GM19023 (cell line): ENCODE results near the gene IQCM.

Source experiments
- ATAC-seq: cut with Tn5 transposase; IDR thresholded peaks from one replicate; pipeline ENCODE4 v1.9.1; 2021; ENCODE audit warnings: mild to moderate bottlenecking, moderate library complexity; ENCODE audit not compliant: unreplicated experiment

IQCM gene

GRCh38 chr4:149711593-149712365, 103.9 kb downstream of the IQCM start:
- ATAC-seq, result no peak

DNA sequence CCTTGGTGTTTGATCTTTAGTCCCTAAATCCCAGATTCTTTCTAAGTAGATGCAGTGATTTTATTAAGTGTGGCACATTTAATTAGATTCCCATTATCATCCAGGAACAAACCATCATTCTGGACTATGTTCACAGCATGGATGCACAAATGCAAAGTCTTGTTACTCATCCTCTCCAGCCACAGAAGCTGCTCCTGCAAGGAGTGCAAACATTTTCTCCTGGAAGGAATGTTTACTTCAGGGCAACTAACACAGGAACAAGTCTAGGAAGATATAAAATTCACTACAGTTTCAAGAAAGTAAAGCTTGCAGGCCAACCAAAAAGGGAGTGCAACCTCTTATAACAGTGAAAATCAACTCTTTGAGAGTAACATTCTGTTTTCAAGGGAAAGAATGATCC, 106.0 kb downstream of the IQCM start:
- ATAC-seq, result no peak

DNA sequence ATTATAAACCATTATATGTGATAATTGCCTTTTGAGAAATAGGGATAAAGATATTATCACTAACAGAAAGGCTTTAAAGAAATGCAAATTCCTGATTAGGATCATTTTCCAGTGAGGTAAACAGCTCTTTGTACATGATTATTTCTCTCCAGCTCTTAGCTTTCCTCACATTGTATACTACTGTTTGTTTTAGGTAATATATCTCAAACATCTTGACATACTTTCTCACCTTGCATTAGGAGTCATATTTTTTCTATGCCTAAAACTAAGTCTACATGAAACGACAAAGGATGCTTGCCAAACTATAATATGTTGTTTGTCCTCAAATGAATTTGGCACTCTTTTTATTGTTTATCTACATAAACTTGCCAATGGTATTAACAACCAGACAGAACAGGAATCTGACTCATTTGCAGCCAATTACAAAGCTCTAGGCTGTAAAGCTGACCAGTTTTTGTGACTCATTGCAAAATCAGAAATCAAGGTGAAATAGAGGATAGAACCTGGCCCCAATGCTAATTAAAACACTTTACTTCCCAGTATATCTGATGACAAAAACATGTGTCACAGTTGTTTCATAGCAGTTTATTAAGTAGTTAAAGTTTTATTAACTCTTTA, 107.0 kb downstream of the IQCM start:
- no peak for ATAC-seq

GRCh38 chr4:149707862-149708261, 107.8 kb downstream of the IQCM start:
- ATAC-seq, result no peak

DNA sequence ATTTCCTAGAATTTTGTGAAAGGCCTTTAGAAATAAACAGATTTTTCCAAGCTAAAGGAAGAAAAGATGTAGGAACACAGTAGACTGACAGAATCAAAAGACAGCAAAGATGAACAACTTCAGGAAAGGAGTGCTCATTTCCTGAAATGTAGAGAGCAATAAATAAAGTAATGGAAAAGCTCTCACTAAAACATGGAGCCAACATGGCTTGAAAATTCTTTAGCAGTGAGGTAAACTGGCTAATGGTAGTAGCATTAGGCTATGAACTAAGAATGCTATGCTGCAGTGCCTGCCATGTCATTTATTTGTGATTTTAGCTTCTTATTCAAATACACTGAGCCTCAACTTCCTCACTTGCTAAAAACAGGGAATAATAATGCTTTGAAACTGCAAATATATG, 108.7 kb downstream of the IQCM start:
- no peak for ATAC-seq

DNA sequence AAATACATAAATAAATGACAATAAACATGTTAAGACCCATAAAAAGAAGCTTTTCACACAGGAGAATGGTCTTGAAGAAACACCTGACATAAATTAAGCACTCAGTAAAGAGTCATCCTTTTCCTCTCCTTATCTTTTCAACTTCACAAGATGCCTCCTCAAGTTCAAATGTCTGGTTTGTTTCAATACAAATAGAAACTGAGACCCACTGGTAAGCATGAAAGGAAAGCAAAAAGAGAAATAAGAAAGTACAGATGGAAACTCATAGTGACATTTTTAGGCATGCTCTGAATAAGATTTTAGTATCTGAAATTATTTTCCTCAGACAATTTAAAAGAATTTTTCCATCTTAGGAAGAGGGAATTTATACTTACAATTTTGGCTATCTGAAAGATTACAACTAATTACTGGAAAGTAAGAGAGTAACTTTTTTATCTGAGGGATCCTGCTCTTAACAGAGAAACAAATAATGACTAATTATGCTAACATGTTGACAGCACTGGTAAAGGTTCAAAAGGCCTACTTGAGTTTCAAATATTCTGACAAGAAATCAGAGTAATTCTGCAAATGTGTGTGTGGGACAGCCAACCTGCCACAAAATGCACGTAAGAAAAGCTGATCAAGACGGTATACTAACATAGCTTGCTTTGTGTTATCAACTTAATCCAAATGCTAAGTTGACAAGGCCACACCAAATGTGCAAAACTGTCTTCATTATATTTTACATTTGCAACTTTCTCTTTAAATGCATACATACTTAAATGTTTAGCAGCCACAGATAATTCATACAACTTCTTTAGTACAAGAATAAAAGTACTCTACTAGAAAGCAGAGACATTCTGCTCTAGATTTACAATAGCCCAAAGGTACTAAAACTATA, 113.0 kb downstream of the IQCM start:
- no peak for ATAC-seq

GRCh38 chr4:149701435-149702156, 114.0 kb downstream of the IQCM start:
- ATAC-seq, result no peak

GRCh38 chr4:149700272-149700671, 115.4 kb downstream of the IQCM start:
- no peak for ATAC-seq

GRCh38 chr4:149699642-149700041, 116.0 kb downstream of the IQCM start:
- no peak for ATAC-seq

DNA sequence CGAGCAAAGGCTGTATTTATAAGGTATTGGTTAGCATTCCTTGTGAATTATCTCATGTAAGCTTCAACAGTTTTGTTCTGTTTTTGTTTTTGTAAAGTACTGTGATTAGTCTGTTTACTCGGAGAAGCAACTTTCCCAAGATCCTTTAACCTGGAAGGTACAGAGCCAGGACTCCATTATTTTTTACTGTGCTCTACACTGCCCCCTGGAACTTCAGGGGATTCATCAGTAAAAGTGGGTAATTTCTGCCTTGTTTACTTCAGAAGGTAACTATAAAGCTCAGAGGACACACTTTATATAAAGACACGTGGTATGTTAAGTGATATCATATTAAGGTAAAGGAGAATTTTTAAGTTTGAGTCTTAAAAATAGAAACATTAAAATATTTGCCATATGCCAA, 124.9 kb downstream of the IQCM start:
- no peak for ATAC-seq

- ATAC-seq, result no peak
Measured at GRCh38 chr4:149684516-149684915, 131.1 kb downstream of the IQCM start.

DNA sequence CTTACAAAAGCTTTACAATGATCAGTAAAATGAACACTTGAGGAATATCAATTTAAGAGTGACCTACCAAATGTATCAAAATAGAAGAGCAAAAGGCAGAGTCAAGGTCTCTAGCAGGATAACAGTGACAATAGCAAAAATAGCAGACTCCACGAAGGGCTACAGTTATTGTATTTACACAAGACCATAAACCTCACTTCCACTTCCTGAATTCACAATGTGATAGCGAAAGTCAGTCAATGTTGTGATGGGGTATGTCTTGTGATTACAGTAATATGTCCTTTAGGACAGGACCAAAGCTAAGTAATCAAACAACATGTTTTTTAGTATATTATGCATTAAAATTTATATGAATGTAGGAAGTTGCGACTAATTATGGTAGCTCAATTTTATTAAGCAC, 139.6 kb downstream of the IQCM start:
- peak; percentile 81 for ATAC-seq

GRCh38 chr4:149645790-149646189, 169.9 kb downstream of the IQCM start:
- no peak for ATAC-seq

- no peak for ATAC-seq
Measured at GRCh38 chr4:149638073-149638472, 177.6 kb downstream of the IQCM start.

GRCh38 chr4:149634368-149634767, 181.3 kb downstream of the IQCM start:
- ATAC-seq, result no peak

DNA sequence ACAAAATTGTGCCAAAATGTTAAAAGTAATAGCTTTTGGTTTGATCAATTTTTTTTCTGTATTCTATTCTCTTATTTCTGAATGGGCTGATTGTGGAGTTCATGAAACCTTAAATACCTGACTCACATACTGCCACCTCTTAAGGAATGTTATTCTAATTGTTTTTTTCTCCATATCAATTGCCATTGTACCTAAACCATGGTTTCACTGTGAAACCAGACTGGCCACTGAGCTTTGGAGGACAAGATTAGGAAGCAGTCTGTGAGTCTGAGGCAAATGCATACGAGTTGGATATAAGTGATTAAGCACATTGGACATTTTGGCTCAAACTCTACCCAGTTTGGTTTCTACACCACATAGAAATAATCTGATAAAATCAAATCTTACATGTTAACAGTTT, 184.0 kb downstream of the IQCM start:
- no peak for ATAC-seq

GRCh38 chr4:149630064-149630463, 185.6 kb downstream of the IQCM start:
- no peak for ATAC-seq

DNA sequence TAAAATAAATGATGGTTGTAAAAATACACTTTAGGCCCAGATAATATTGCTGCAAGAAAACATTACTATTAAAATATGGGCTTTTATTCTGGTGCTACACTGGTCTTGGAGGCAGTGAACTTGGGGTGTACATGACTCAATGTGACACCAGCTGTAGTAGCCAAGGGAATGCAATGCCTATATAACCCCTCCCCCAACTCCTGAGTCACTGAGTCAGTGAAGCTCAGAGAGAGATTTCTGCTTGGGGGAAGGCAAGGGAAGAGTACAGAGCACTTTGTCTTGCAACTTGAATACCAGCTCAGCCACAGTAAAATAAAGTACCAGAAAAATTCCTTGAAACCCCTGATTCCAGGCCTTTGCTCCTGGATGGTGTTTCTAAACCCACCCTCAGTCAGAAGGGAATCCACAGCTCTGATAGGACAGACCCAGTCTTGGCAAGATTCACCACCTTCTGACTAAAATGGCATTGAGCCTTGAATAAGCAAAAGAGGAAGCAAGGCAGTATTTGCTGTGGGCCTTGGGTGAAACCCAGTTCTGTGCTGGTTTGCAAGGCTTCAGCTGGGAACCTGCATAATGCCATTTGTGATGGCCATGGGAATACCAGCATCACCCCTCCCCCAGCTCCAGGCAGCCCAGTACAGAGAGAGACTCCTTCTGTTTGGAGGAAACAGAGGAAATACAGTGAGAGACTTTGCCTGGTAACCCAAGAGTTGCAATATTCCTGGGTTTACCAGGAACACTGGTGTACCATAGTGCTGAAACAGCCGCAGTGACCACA, 209.9 kb downstream of the IQCM start:
- no peak for ATAC-seq

- no peak for ATAC-seq
Measured at GRCh38 chr4:149604827-149605226, 210.8 kb downstream of the IQCM start.

GRCh38 chr4:149595500-149595899, 220.1 kb downstream of the IQCM start:
- no peak for ATAC-seq
